Endodermal cell (in vitro differentiated cells): Measurements from ENCODE around the gene CRISPLD2. TPM values are rescaled to one million over a fixed set of nuclear protein-coding genes. Genes with fewer than 3 reads are reported as not detected.

ENCODE experiments used
- DNase-seq: peaks from one replicate; pipeline ENCODE4 v3.0.0-alpha.2; 2017
- H3K27ac ChIP-seq: 2 replicates; pipeline ENCODE4 v1.5.1; 2013; ENCODE audit warnings: mild to moderate bottlenecking, low read depth, low read length, moderate library complexity
- H3K27me3 ChIP-seq: 2 replicates; pipeline ENCODE4 v1.6.1; 2013; ENCODE audit warnings: mild to moderate bottlenecking, low read length, moderate library complexity; ENCODE audit not compliant: insufficient read depth, control insufficient read depth, poor library complexity, severe bottlenecking
- H3K36me3 ChIP-seq: 2 replicates; pipeline ENCODE4 v1.7.0; 2013; ENCODE audit warnings: mild to moderate bottlenecking, low read length, moderate library complexity; ENCODE audit not compliant: control insufficient read depth, insufficient read depth
- H3K4me1 ChIP-seq: one replicate; pipeline ENCODE4 v1.7.0; 2013; ENCODE audit warnings: low read length; ENCODE audit not compliant: control insufficient read depth, insufficient read depth
- H3K4me3 ChIP-seq: 2 replicates; pipeline ENCODE4 v1.5.1; 2013; ENCODE audit warnings: mild to moderate bottlenecking, low read length, moderate library complexity
- H3K9ac ChIP-seq: 2 replicates; pipeline ENCODE4 v1.6.1; 2013; ENCODE audit warnings: mild to moderate bottlenecking, low read length, moderate library complexity; ENCODE audit not compliant: poor library complexity, severe bottlenecking; ENCODE audit errors: extremely low read depth
- H3K9me3 ChIP-seq: 2 replicates; pipeline ENCODE4 v1.6.1; 2013; ENCODE audit warnings: mild to moderate bottlenecking, low read length, moderate library complexity; ENCODE audit not compliant: control insufficient read depth
- H3K27ac Mint-ChIP-seq: 2 replicates; pipeline ENCODE4 v1.8.0; 2020; ENCODE audit warnings: mixed read lengths
- H3K27me3 Mint-ChIP-seq: 2 replicates; pipeline ENCODE4 v1.8.0; 2021; ENCODE audit warnings: mild to moderate bottlenecking, mixed read lengths; ENCODE audit not compliant: insufficient read depth
- H3K36me3 Mint-ChIP-seq: 2 replicates; pipeline ENCODE4 v1.8.0; 2020; ENCODE audit warnings: low read depth, mixed read lengths
- H3K4me1 Mint-ChIP-seq: 2 replicates; pipeline ENCODE4 v1.8.0; 2020; ENCODE audit warnings: mixed read lengths
- H3K4me3 Mint-ChIP-seq: 2 replicates; pipeline ENCODE4 v1.8.0; 2020; ENCODE audit warnings: mild to moderate bottlenecking, moderate library complexity, mixed read lengths
- H3K9me3 Mint-ChIP-seq: 2 replicates; pipeline ENCODE4 v1.8.0; 2020; ENCODE audit warnings: mild to moderate bottlenecking, mixed read lengths
- CTCF ChIP-seq: fragments of 200-600 bp; sonication (generic); conservative IDR thresholded peaks from 2 replicates; pipeline ENCODE4 v1.5.0; 2021; ENCODE audit warnings: antibody characterized with exemption, mild to moderate bottlenecking
- WGBS, 2 experiments: methylation state at CpG; one replicate each; pipeline versions ENCODE4 v1.1.5 to v1.1.7; 2013; ENCODE audit warnings: missing lambda C conversion rate in 2 of 2, mixed read lengths in 1 of 2; ENCODE audit not compliant: insufficient coverage in 1 of 2, insufficient read length in 1 of 2; 5-methylcytosine and 5-hydroxymethylcytosine counted together
- total RNA-seq, 2 donors: library from RNA; stranded (reverse); fragmentation: NEBNext Ultra II Directional in 1 of 2; extraction: Animal tissue kit (Norgen Biotek cat#: 25700) in 1 of 2; gene quantifications; 2 replicates in 1 of 2; 3 replicates in 1 of 2; pipeline ENCODE4 v1.2.1, GENCODE V29; 2021

CRISPLD2 gene
- total RNA-seq, 2 donors from 2014 or later, result 5.0 to 9.3 TPM

GRCh38 chr16:84849751-84850150 lies 30.0 kb downstream of the CRISPLD2 start:
- no peak overlapping the region for H3K4me3 ChIP-seq
- no peaks in the 10 kb centered on the region for H3K36me3 ChIP-seq
- WGBS, 2 experiments, result 93 to 99% methylated on average over 3 to 6 of the region's 6 CpGs
- Mint-ChIP-seq H3K4me1 (peaks cover 13% of the 10 kb centered on the region), H3K36me3 (peaks cover 7% of the 10 kb centered on the region), H3K27me3 (peaks cover 21% of the 10 kb centered on the region), H3K4me3 (no peak overlapping the region), H3K27ac (no peak overlapping the region), H3K9me3 (peaks cover 4% of the 10 kb centered on the region)
- TF ChIP-seq CTCF, result no peak
- H3K4me1 ChIP-seq, result no peaks in the 10 kb centered on the region
- no peak overlapping the region for H3K9ac ChIP-seq
- DNase-seq, result no peak
- no peak overlapping the region for H3K27ac ChIP-seq
- H3K27me3 ChIP-seq, result peaks cover 12% of the 10 kb centered on the region
- no peaks in the 10 kb centered on the region for H3K9me3 ChIP-seq

DNA sequence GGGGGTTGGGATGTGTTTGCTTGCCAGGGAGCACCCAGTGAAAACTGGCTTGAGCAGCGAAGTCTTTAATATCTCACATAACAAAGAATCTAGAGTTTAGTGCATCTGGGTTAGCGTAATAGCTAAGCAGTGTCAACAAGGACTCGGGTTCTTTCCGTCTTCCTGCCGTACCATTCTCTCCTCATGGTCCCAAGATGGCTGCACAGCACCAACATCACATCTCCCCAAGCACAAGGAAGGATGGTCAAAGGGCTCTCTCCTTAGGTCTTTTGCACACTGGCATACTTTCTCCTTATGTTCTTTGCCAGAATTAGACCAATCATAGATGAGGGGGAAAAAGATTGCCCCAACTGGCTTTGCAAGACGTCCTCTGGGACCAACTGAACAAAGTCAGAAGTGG lies 30.9 kb downstream of the CRISPLD2 start:
- Histone ChIP-seq H3K9me3 (no peaks in the 10 kb centered on the region), H3K4me1 (no peaks in the 10 kb centered on the region), H3K36me3 (no peaks in the 10 kb centered on the region), H3K4me3 (no peak overlapping the region), H3K9ac (no peak overlapping the region), H3K27me3 (peaks cover 9% of the 10 kb centered on the region), H3K27ac (no peak overlapping the region)
- DNase-seq, result no peak
- H3K4me1 Mint-ChIP-seq, result peaks cover 8% of the 10 kb centered on the region
- H3K9me3 Mint-ChIP-seq, result peaks cover 4% of the 10 kb centered on the region
- 92 to 100% methylated on average over 2 to 6 of the region's 6 CpGs for WGBS, 2 experiments
- no peak overlapping the region for H3K4me3 Mint-ChIP-seq
- no peak overlapping the region for H3K27ac Mint-ChIP-seq
- no peak for TF ChIP-seq CTCF
- peaks cover 7% of the 10 kb centered on the region for H3K36me3 Mint-ChIP-seq
- peaks cover 17% of the 10 kb centered on the region for H3K27me3 Mint-ChIP-seq

DNA sequence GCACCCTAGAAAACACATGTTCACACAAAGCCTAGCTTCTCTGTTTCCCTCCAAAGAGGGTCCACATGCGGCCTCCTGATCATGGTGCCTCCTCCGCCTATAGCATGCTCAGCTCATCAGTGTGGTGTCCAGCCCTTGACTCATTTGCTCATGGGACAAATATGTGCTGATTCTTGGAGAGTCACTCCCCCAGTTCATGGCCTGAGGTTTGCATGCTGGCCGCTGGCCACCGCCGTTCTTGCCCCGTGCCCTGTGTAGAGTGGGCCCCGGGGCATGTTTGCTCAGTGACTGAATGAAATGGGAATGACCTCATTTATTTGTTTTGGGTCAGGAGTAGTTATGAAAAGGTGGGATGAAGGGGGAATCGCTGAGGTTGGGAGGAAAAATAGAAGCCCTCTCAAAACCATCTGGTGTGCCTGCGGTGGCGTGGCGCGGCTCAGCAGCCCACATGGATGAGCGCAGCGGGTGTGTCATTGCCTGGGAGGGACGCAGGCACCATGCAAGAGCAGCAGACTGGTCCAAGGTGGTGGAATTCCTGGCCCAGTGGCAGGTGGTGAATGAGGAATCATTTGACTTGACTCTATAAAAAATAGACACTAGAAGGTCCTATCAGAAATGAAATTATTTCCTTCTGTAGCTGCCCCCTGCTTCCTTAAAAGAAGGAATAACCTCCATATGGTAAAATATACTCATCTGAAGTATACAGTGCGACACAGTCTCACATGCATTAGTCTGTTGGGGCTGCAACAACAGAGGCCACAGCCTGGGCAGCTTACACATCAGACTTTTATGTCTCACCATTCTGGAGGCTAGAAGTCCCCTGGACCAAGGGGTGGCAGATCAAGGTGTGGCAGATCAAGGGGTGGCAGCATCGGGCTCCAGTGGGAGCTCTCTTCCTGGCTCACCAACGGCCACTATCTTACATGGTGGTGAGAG lies 31.7 kb downstream of the CRISPLD2 start:
- H3K27ac Mint-ChIP-seq, result no peak overlapping the region
- Histone ChIP-seq H3K27ac (no peak overlapping the region), H3K9ac (no peak overlapping the region), H3K9me3 (no peaks in the 10 kb centered on the region), H3K36me3 (no peaks in the 10 kb centered on the region), H3K27me3 (peaks cover 6% of the 10 kb centered on the region), H3K4me3 (no peak overlapping the region), H3K4me1 (no peaks in the 10 kb centered on the region)
- no peak overlapping the region for H3K4me3 Mint-ChIP-seq
- TF ChIP-seq CTCF, result no peak
- peaks cover 4% of the 10 kb centered on the region for H3K9me3 Mint-ChIP-seq
- no peak for DNase-seq
- peaks cover 8% of the 10 kb centered on the region for H3K4me1 Mint-ChIP-seq
- H3K36me3 Mint-ChIP-seq, result peaks cover 7% of the 10 kb centered on the region
- H3K27me3 Mint-ChIP-seq, result peaks cover 12% of the 10 kb centered on the region
- 89 to 93% methylated on average over 17 to 18 of the region's 18 CpGs for WGBS, 2 experiments
